ENCODE data around the gene NRM.
"Not testable (repeated sequence)": the region's sequence is repeated elsewhere in the genome, so short reads cannot be mapped to it uniquely, and the experiment has no call there.

NRM gene

DNA sequence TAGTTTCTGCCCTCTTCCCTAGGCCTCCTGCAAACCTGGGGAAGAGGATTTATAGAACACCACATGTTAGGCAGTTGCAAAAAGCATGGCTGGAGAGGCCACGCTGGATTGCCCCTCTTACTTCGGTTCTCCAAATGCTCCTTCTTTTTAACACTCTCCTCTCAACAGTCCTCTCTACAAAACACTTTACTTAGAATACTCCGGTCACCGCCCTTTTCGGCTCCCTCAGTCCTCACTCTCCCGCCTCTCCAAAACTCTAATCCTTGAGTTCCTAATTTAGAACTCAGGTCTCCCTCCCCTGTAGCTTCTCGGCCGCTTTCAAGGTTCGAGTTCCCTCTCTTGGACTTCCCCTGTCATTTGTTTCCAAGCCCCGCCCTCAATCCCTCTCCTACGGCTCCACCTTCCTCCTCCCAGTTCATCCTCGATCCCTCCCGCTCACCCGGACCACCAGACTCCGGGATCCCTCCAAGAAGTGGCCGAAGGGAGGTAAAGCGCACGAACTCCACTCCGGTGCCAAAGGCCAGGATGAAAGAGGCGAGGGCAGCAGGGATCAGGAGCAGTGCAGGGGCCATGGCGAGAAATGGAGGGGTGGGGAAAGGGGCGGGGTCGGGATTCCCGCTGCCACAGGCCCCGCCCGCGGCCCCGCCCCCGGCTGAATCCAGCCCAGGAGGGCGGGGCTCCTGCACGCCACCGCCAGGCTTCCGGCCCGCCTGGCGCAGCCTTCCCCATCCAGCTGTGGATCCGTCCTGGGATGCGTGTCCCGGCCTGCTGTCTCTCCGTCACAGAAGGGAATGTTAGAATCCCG lies at the start of gene NRM:
TSS of gene NRM (minus strand) at position 582 of the 805 bp plus-strand sequence. CDS start at position 572, 10 bp downstream.
- peak; percentile 30 for DNase-seq (ENCODE audit: low read depth)

GRCh38 chr6:30740540-30740870 lies 49.7 kb upstream of the NRM start:
- DNase-seq (ENCODE audit: low read depth) = no peak

DNA sequence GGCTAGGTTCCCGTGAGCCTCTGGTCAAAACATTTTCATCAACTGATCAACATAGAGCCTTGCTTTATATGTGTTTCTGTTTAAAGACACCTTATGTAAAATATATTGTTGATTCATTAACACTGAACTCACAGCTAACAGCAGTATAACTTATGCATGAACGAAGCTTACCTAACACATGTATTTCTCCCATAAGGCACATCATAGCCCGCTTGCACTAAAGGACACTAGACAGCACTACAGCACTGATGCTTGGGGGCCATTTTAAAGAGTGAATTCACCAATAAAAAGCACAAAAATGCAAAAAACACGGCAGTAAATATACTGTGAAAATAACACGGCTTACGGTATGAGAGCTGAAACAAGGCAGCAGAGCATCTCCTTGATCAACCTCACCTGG lies 47.7 kb upstream of the NRM start:
- no peak for DNase-seq (ENCODE audit: low read depth)

GRCh38 chr6:30735668-30736314 lies 45.0 kb upstream of the NRM start:
- DNase-seq (ENCODE audit: low read depth) = no peak

GRCh38 chr6:30732237-30732943 lies 41.6 kb upstream of the NRM start:
- no peak for DNase-seq (ENCODE audit: low read depth)

GRCh38 chr6:30730601-30731435 lies 40.0 kb upstream of the NRM start:
- DNase-seq (ENCODE audit: low read depth) = peak; percentile 71

DNA sequence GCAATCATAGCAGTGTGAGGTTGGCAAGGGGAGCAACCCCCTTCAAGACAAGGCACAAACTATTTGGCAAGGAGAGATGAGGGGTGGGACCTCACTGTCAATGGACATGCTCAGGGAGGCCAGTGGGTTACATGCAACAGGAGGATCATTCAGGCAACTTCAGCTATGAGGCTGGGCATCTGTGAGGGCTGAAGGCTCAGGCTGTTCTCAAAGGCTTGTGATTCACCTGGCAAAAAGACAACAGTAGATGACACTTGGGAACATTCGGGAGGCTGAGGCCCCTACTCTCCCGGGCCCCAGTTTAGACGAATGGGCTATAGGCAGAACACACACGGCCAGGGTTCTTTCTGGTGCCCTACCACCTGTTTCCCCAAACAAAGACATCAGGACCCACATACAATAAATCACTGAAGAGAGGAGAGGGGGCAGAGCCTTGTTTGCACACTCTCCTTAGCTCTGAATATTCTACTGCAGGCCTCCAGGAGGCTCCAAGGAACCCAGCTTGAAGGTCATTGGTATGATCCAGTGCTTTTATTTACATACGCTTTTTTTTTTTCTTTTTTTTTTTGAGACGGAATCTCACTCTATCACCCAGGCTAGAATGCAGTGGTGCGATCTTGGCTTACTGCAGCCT lies 37.3 kb upstream of the NRM start:
- DNase-seq (ENCODE audit: low read depth) = no peak

GRCh38 chr6:30726506-30727413 lies 36.0 kb upstream of the NRM start:
- DNase-seq (ENCODE audit: low read depth) = no peak

- DNase-seq (ENCODE audit: low read depth) = no peak
Measured at GRCh38 chr6:30725713-30726505, 35.1 kb upstream of the NRM start.

DNA sequence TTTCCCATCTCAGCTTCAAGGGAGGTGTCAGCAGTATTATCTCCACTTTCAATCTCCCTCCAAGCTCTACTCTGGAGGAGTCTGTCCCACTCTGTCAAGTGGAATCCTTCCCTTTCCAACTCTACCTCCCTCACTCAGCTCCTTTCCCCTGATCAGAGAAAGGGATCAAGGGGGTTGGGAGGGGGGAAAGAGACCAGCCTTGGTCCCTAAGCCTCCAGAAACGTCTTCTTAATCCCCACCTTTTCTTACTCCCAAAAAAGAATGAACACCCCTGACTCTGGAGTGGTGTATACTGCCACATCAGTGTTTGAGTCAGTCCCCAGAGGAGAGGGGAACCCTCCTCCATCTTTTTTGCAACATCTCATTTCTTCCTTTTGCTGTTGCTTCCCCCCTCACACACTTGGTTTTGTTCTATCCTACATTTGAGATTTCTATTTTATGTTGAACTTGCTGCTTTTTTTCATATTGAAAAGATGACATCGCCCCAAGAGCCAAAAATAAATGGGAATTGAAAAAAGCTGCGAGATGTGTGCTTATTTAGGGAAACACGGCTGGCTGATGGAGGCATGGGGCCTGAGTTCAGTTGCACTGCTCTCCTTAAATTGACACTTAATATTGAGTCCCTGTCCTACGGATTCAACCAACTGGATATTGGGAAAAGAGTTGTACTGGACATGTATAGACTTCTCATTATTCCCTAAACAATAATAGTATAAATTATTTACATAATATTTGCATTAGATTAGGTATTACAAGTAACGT lies 34.3 kb upstream of the NRM start:
- no peak for DNase-seq (ENCODE audit: low read depth)

- not testable (repeated sequence) for DNase-seq (ENCODE audit: low read depth)
Measured at GRCh38 chr6:30723843-30724741, 33.3 kb upstream of the NRM start.

GRCh38 chr6:30723159-30723842 lies 32.5 kb upstream of the NRM start:
- not testable (repeated sequence) for DNase-seq (ENCODE audit: low read depth)

- peak; percentile 84 for DNase-seq (ENCODE audit: low read depth)
Measured at GRCh38 chr6:30722280-30723112, 31.7 kb upstream of the NRM start.

- DNase-seq (ENCODE audit: low read depth) = not testable (repeated sequence)
Measured at GRCh38 chr6:30722025-30722279, 31.2 kb upstream of the NRM start.

GRCh38 chr6:30721198-30722024 lies 30.6 kb upstream of the NRM start:
- peak; percentile 96 for DNase-seq (ENCODE audit: low read depth)

- peak; percentile 43 for DNase-seq (ENCODE audit: low read depth)
Measured at GRCh38 chr6:30720738-30721197, 30.0 kb upstream of the NRM start.

Measured in activated gamma-delta T cell treated with anti-CD3 and anti-CD28 coated beads, Interleukin-2, amount 50 U/mL, for 16 hours (primary cell).